ENCODE results near the gene C1QTNF5. TPM values are rescaled to one million over a fixed set of nuclear protein-coding genes. Genes with fewer than 3 reads are reported as not detected.

Gene C1QTNF5
- total and polyA plus RNA-seq, 2 donors (not counting 1 experiment from before 2014, with no cell fraction given), result not detected

DNA sequence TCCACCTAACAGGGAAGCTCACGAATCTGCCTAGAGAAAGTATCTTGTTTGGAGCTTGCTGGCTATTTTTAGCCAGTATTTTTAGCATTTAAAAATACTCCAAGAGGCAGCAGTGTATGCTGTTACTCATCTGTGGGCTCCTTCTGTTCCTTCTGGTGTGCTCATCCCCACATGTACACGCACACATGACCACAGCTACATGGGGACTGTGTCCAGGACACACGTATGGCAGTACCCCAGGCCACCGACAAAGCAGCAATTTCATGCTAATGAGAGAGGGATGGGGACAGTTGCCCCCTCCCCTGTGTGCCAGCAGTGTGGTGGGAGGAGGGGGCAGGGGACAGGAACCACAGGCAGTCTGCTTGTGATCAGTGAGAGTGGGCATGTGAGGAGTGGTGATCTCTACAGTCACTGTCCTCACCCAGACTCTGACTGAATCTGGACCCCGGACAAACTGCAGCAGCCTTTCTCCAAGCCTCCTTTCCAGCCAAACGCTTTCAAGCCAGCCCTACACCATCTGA lies 24.4 kb upstream of the C1QTNF5 start:
- DNase-seq, result no peak
- TF ChIP-seq, protein P1, sequence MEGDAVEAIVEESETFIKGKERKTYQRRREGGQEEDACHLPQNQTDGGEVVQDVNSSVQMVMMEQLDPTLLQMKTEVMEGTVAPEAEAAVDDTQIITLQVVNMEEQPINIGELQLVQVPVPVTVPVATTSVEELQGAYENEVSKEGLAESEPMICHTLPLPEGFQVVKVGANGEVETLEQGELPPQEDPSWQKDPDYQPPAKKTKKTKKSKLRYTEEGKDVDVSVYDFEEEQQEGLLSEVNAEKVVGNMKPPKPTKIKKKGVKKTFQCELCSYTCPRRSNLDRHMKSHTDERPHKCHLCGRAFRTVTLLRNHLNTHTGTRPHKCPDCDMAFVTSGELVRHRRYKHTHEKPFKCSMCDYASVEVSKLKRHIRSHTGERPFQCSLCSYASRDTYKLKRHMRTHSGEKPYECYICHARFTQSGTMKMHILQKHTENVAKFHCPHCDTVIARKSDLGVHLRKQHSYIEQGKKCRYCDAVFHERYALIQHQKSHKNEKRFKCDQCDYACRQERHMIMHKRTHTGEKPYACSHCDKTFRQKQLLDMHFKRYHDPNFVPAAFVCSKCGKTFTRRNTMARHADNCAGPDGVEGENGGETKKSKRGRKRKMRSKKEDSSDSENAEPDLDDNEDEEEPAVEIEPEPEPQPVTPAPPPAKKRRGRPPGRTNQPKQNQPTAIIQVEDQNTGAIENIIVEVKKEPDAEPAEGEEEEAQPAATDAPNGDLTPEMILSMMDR (IDR thresholded peaks at IDR 0.05), result no peak
- no peak for TF ChIP-seq EZH2 (IDR thresholded peaks at IDR 0.05; ENCODE audit: borderline replicate concordance, insufficient read depth, low read depth, low read length, poor library complexity, severe bottlenecking)
- Histone ChIP-seq H3K4me3 (ENCODE audit: control extremely low read depth in 1 of 5, extremely low read depth in 1 of 5, insufficient read depth in 1 of 5, low read depth in 2 of 5, low read length in 4 of 5) (no peak overlapping the region), H3K9me3 (ENCODE audit: control extremely low read depth in 1 of 3, control insufficient read depth in 2 of 3, insufficient read depth in 1 of 3, low read length in 2 of 3) (peaks cover 0 to 19% (median 0%) of the 10 kb centered on the region in 3 donors), H3K4me1 (ENCODE audit: control insufficient read depth in 2 of 2, insufficient read depth in 2 of 2, low read length in 2 of 2) (peaks cover 15 to 19% of the 10 kb centered on the region in 2 donors), H2AFZ (ENCODE audit: insufficient read depth, low read depth, low read length, poor library complexity, severe bottlenecking) (no peak overlapping the region), H3K4me2 (replicated peaks; ENCODE audit: low read depth, low read length, poor library complexity, severe bottlenecking) (no peak overlapping the region), H3K79me2 (ENCODE audit: control insufficient read depth, insufficient read depth, low read length) (no peaks in the 10 kb centered on the region), H3K9ac (ENCODE audit: low read length) (no peak overlapping the region), H4K20me1 (ENCODE audit: control insufficient read depth, insufficient read depth, low read length, poor library complexity, severe bottlenecking) (no peaks in the 10 kb centered on the region), H3K36me3 (replicated peaks in 1 of 2; ENCODE audit: control extremely low read depth in 1 of 2, control insufficient read depth in 1 of 2, extremely low read depth in 1 of 2, insufficient read depth in 2 of 2, low read length in 1 of 2) (no peaks in the 10 kb centered on the region), H3K27me3 (replicated peaks in 1 of 4; ENCODE audit: control extremely low read depth in 1 of 4, control insufficient read depth in 3 of 4, insufficient read depth in 4 of 4, low read length in 3 of 4) (peaks cover 0 to 56% (median 27%) of the 10 kb centered on the region in 4 experiments), H3K27ac (ENCODE audit: low read length in 2 of 2) (no peak overlapping the region)
- Mint-ChIP-seq H3K4me1 (peaks cover 13% of the 10 kb centered on the region), H3K27ac (no peak overlapping the region), H3K27me3 (peaks cover 62% of the 10 kb centered on the region), H3K4me3 (peak overlapping the region; percentile 89), H3K9me3 (ENCODE audit: insufficient read depth) (no peaks in the 10 kb centered on the region)
- 87% methylated on average over 4 of the region's 6 CpGs for WGBS (ENCODE audit: insufficient coverage)
- no peak for ATAC-seq (ENCODE audit: low read depth)
- POLR2A ChIA-PET, result no interaction called here
- intact Hi-C loops (cut with micrococcal nuclease), result no loop called here
- CTCF ChIA-PET, result interaction anchor here (1.5 kb wide), 1 partner anchor 9 kb away, joined by 9 read pairs; no protein-coding TSS in a partner anchor

DNA sequence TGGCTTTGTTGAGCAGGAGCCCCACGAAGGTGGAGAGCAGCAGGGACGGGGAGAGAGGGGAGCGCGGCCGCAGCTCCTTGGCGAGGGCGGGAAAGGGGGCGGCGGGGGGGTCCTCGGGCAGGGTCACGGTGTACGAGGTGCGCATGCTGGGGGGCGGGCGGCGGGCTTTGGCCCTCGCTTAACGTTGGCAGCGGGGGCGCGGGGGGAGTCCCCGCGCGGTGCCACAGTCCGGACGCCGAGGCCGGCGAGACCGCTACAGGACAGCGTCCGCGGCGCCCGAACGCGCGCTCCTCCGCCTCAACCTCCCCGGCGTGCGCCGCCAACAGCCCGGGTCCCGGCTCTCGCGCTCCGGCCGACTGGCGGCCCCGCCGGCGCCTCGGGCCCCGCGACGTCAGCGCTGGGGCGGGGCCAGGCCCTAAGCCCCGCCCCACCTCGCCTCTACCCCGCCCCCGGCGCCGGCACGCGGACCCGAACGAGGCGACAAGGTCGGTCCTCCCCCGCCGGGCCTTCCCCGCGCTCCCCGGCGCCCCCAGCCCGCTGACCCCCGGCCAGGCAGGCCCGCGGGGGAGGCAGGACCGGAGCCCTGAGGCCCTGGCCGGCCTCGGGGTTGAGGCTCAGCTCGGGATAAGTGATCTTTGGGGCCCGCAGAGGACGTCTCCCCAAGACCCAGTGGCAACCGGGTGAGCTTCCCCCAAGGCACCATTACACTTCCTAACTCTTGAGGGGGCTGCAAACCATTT lies 23.3 kb upstream of the C1QTNF5 start:
- Mint-ChIP-seq H3K27ac (no peak overlapping the region), H3K9me3 (ENCODE audit: insufficient read depth) (no peaks in the 10 kb centered on the region), H3K4me1 (peaks cover 17% of the 10 kb centered on the region), H3K27me3 (peaks cover 54% of the 10 kb centered on the region), H3K4me3 (peak overlapping the region; percentile 89)
- H3K79me2 ChIP-seq (ENCODE audit: control insufficient read depth, insufficient read depth, low read length), result no peaks in the 10 kb centered on the region
- peak; percentile 71 for DNase-seq
- no peak overlapping the region for H3K27ac ChIP-seq (ENCODE audit: low read length in 2 of 2)
- H3K9ac ChIP-seq (ENCODE audit: low read length), result peak overlapping the region; percentile 37
- peak; percentile 92 for ATAC-seq (ENCODE audit: low read depth)
- WGBS (ENCODE audit: insufficient coverage), result 4% methylated on average over 86 of the region's 88 CpGs
- H3K4me3 ChIP-seq (ENCODE audit: control extremely low read depth in 1 of 5, extremely low read depth in 1 of 5, insufficient read depth in 1 of 5, low read depth in 2 of 5, low read length in 4 of 5), result peak overlapping the region in 3 of 5 experiments; percentile 36 to 58 (median 44)
- H3K36me3 ChIP-seq (replicated peaks in 1 of 2; ENCODE audit: control extremely low read depth in 1 of 2, control insufficient read depth in 1 of 2, extremely low read depth in 1 of 2, insufficient read depth in 2 of 2, low read length in 1 of 2), result no peaks in the 10 kb centered on the region
- ChIA-PET CTCF (interaction anchor here (0.6 to 1.5 kb wide), 2 partner anchors 8 to 20 kb away, joined by 4 to 9 read pairs; no protein-coding TSS in a partner anchor), POLR2A (no interaction called here)
- intact Hi-C loops (cut with micrococcal nuclease), result loop anchor here (1.0 kb wide), 1 partner anchor 17 kb away; the partner anchor contains the start of gene USP2
- H4K20me1 ChIP-seq (ENCODE audit: control insufficient read depth, insufficient read depth, low read length, poor library complexity, severe bottlenecking), result no peaks in the 10 kb centered on the region
- H3K4me1 ChIP-seq (ENCODE audit: control insufficient read depth in 2 of 2, insufficient read depth in 2 of 2, low read length in 2 of 2), result peaks cover 19 to 21% of the 10 kb centered on the region in 2 donors
- H2AFZ ChIP-seq (ENCODE audit: insufficient read depth, low read depth, low read length, poor library complexity, severe bottlenecking), result peak overlapping the region; percentile 50
- H3K9me3 ChIP-seq (ENCODE audit: control extremely low read depth in 1 of 3, control insufficient read depth in 2 of 3, insufficient read depth in 1 of 3, low read length in 2 of 3), result peaks cover 0 to 19% (median 0%) of the 10 kb centered on the region in 3 donors
- H3K27me3 ChIP-seq (replicated peaks in 1 of 4; ENCODE audit: control extremely low read depth in 1 of 4, control insufficient read depth in 3 of 4, insufficient read depth in 4 of 4, low read length in 3 of 4), result peaks cover 0 to 53% (median 27%) of the 10 kb centered on the region in 4 experiments
- TF ChIP-seq, protein P1 (IDR thresholded peaks at IDR 0.05), result no peak
- no peak for TF ChIP-seq EZH2 (IDR thresholded peaks at IDR 0.05; ENCODE audit: borderline replicate concordance, insufficient read depth, low read depth, low read length, poor library complexity, severe bottlenecking)
- H3K4me2 ChIP-seq (replicated peaks; ENCODE audit: low read depth, low read length, poor library complexity, severe bottlenecking), result peak overlapping the region; percentile 81

Data from B cell (primary cell).